ENCODE measurements around the gene CD72.

CD72 gene

GRCh38 chr9:35618325-35618727 is at the start of gene CD72:
Gene CD72, minus strand, starts transcription at chr9:35618413. Its CDS starts 110 bp downstream, at chr9:35618303.
- no peak for DNase-seq (ENCODE audit: low read depth in 2 of 2)

GRCh38 chr9:35667939-35668338 is 49.7 kb upstream of the CD72 start:
- no peak for DNase-seq (ENCODE audit: low read depth in 2 of 2)

GRCh38 chr9:35666549-35666948 is 48.3 kb upstream of the CD72 start:
- no peak for DNase-seq (ENCODE audit: low read depth in 2 of 2)

- DNase-seq (ENCODE audit: low read depth in 2 of 2) = no peak
Observed at GRCh38 chr9:35666045-35666444, 47.8 kb upstream of the CD72 start.

- no peak for DNase-seq (ENCODE audit: low read depth in 2 of 2)
Observed at GRCh38 chr9:35665471-35665818, 47.2 kb upstream of the CD72 start.

GRCh38 chr9:35664531-35665470 is 46.6 kb upstream of the CD72 start, which contains the start of gene ARHGEF39:
Gene ARHGEF39, minus strand, starts transcription at chr9:35665195. Its CDS starts 26 bp downstream, at chr9:35665169.
- peak; percentile 72 to 76 for DNase-seq (ENCODE audit: low read depth in 2 of 2)

- no peak for DNase-seq (ENCODE audit: low read depth in 2 of 2)
Observed at GRCh38 chr9:35662437-35662836, 44.2 kb upstream of the CD72 start.

- no peak for DNase-seq (ENCODE audit: low read depth in 2 of 2)
Observed at GRCh38 chr9:35661756-35662350, 43.6 kb upstream of the CD72 start.

GRCh38 chr9:35660966-35661415 is 42.8 kb upstream of the CD72 start:
- no peak for DNase-seq (ENCODE audit: low read depth in 2 of 2)

GRCh38 chr9:35659340-35659739 is 41.1 kb upstream of the CD72 start:
- DNase-seq (ENCODE audit: low read depth in 2 of 2) = no peak

GRCh38 chr9:35658968-35659220 is 40.7 kb upstream of the CD72 start:
- DNase-seq (ENCODE audit: low read depth in 2 of 2) = no peak

- peak; percentile 75 to 77 for DNase-seq (ENCODE audit: low read depth in 2 of 2)
Observed at GRCh38 chr9:35658137-35658967, 40.1 kb upstream of the CD72 start, which contains the start of gene CCDC107. Gene CCDC107, plus strand, starts transcription at chr9:35658292. Its CDS starts 88 bp downstream, at chr9:35658380.

GRCh38 chr9:35657546-35658136 is 39.4 kb upstream of the CD72 start, which contains the start of gene RMRP:
Gene RMRP, minus strand, starts transcription at chr9:35658019.
- DNase-seq (ENCODE audit: low read depth in 2 of 2) = peak; percentile 96 to 97

- DNase-seq (ENCODE audit: low read depth in 2 of 2) = no peak
Observed at GRCh38 chr9:35656831-35657545, 38.8 kb upstream of the CD72 start.

GRCh38 chr9:35656348-35656747 is 38.1 kb upstream of the CD72 start:
- no peak for DNase-seq (ENCODE audit: low read depth in 2 of 2)

GRCh38 chr9:35653611-35654010 is 35.4 kb upstream of the CD72 start:
- DNase-seq (ENCODE audit: low read depth in 2 of 2) = no peak

- no peak for DNase-seq (ENCODE audit: low read depth in 2 of 2)
Observed at GRCh38 chr9:35652829-35653209, 34.6 kb upstream of the CD72 start.

GRCh38 chr9:35651956-35652828 is 34.0 kb upstream of the CD72 start:
- no peak for DNase-seq (ENCODE audit: low read depth in 2 of 2)

- DNase-seq (ENCODE audit: low read depth in 2 of 2) = no peak
Observed at GRCh38 chr9:35650341-35651158, 32.3 kb upstream of the CD72 start, which contains the start of gene SIT1. Gene SIT1, minus strand, starts transcription at chr9:35650931. Its CDS starts 78 bp downstream, at chr9:35650853.

All from stimulated activated CD8-positive, alpha-beta memory T cell treated with anti-CD3 and anti-CD28 coated beads, Interleukin-15, amount 100 ng/mL, for 48 hours (primary cell).